Epithelial cell of prostate (primary cell): ENCODE measurements around the gene ZNF595.
"Not testable (repeated sequence)": the region's sequence is repeated elsewhere in the genome, so short reads cannot be mapped to it uniquely, and the experiment has no call there.

Experiments
- DNase-seq: peaks from one replicate; pipeline ENCODE4 v3.0.0-alpha.2; 2011; ENCODE audit warnings: low read depth, low spot score
- H3K27ac ChIP-seq: fragments of 450-650 bp; 2 replicates; pipeline ENCODE4 v1.5.1; 2017; ENCODE audit warnings: mild to moderate bottlenecking

The ZNF595 gene

DNA sequence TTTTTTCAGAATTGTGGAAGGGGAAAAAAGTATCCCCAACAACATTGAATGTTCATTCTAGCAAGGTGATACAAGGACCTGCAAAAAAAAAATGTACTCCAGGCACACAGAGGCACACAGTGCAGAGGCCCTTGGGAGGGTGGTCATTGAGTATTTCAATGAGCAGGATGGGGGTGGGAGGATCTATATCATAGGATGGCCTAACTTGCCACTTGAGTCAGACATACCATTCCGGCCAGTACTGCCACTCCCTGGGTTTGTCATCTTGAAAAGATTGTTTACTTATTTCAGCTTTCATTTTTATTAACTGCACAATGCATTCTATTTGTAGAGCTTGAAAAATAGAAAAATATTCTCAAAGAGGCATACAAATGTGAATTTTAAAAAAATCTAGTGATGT is 18.7 kb downstream of the ZNF595 start:
- no peak overlapping the region for H3K27ac ChIP-seq
- DNase-seq = peak; percentile 14

- H3K27ac ChIP-seq = no peak overlapping the region
- DNase-seq = no peak
These were observed 32.8 kb downstream of the ZNF595 start for GRCh38 chr4:85951-86350.

DNA sequence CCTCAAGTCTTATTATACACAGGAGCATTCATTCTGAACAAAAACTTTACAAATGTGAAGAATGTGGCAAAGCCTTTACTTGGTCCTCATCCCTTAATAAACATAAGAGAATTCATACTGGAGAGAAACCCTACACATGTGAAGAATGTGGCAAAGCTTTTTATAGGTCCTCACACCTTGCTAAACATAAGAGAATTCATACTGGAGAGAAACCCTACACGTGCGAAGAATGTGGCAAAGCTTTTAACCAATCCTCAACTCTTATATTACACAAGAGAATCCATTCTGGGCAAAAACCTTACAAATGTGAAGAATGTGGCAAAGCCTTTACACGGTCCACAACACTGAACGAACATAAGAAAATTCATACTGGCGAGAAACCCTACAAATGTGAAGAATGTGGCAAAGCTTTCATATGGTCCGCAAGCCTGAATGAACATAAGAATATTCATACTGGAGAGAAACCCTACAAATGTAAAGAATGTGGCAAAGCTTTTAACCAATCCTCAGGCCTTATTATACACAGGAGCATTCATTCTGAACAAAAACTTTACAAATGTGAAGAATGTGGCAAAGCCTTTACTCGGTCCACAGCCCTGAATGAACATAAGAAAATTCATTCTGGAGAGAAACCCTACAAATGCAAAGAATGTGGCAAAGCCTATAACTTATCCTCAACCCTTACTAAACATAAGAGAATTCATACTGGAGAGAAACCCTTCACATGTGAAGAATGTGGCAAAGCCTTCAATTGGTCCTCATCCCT is 33.6 kb downstream of the ZNF595 start:
- DNase-seq = not testable (repeated sequence)

DNA sequence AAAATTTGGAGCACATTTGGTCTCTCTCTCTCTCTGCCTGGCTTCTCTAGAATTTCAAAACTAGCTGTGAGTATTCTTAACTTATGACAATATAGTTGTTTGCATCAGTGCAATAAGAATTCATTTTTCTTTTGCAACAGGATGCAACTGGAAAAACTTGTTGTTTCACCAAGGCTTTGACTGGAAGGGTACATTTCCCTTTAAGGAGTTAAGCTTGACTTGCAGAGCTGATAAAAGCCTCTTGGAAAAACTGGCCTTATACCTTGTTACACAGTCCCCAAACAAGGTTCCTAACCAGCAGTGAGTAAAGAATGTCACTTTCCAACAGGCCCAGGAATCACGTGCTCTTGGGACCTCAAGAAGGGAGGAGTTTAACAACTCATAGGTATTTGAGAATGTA is 45.3 kb downstream of the ZNF595 start:
- H3K27ac ChIP-seq = no peak overlapping the region
- no peak for DNase-seq

More for the DNA sequence above, 33.6 kb downstream of the ZNF595 start:
- H3K27ac ChIP-seq = not testable (repeated sequence)

GRCh38 chr4:99863-100262 is 46.7 kb downstream of the ZNF595 start:
- no peak overlapping the region for H3K27ac ChIP-seq
- DNase-seq = no peak

GRCh38 chr4:107083-107443 is 53.9 kb downstream of the ZNF595 start:
- no peak for DNase-seq
- no peak overlapping the region for H3K27ac ChIP-seq

- DNase-seq = no peak
- H3K27ac ChIP-seq = no peak overlapping the region
These were observed 54.6 kb downstream of the ZNF595 start for GRCh38 chr4:107444-108429.

DNA sequence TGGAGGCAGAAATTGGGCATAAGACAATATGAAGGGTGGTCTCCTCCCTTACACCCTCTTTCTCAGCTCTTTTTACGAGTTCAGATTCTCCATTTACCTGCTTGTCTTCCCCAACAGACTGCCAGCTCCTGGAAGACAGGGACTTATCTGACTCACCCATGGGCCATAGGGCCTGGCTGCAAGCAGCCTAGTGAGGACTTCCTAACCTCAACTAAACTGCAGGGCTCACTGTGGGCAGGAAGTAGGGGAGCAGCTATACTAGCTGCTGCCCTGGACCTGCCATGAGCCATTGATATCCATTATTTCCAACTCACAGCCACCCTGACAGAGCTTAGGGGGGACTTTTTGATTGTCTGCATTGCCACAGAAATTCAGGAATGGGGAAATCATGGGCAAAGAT is 59.6 kb downstream of the ZNF595 start:
- no peak overlapping the region for H3K27ac ChIP-seq
- no peak for DNase-seq

GRCh38 chr4:113732-114131 is 60.6 kb downstream of the ZNF595 start:
- no peak overlapping the region for H3K27ac ChIP-seq
- DNase-seq = no peak

GRCh38 chr4:114149-114548 is 61.0 kb downstream of the ZNF595 start:
- no peak for DNase-seq
- no peak overlapping the region for H3K27ac ChIP-seq

DNA sequence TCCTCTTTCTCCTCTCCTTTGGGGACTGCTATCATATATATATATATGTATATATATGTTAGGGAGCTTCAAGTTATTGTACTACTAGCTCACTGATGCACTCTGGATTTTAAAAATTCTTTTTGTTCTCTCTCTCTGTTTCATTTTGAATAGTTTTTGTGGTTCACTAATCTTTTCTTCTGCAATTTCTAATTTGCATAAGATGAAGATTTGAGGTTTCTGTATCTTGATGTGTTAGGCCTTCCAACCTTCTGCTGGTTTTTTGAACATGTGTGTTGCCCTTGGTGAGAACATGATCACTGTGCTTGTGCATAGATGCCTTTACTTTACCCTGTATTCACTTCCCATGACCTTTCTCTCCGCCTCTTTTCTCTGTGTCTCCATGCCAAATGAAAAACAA is 63.4 kb downstream of the ZNF595 start:
- no peak for DNase-seq
- H3K27ac ChIP-seq = no peak overlapping the region

DNA sequence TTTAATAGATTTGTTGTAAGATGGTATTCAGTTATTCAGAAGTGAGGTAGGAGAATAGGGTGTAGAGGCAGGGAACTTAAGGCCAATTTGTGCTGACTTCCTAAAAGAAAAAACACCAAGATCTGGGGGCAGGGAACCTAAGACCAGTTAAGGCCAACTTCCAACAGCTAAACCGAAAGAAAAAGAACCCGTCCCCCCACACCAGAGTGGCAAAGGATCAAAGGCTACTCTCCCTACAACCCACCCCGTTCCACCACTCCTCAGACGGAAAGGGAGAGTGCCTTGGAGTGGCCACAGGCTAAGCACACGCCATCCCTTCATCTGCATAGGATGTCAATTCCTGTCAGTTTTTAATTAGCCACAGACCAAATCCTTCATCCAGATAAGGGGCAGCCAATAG is 67.5 kb downstream of the ZNF595 start:
- H3K27ac ChIP-seq = no peak overlapping the region
- no peak for DNase-seq

- DNase-seq = no peak
- H3K27ac ChIP-seq = no peak overlapping the region
These were observed 68.4 kb downstream of the ZNF595 start for GRCh38 chr4:121408-122084.

- peak overlapping the region; percentile 71 for H3K27ac ChIP-seq
- DNase-seq = not testable (repeated sequence)
These were observed 70.8 kb downstream of the ZNF595 start for GRCh38 chr4:123922-124274.

GRCh38 chr4:124275-125081 is 71.4 kb downstream of the ZNF595 start, which contains the start of gene ZNF718:
Gene ZNF718 (plus strand): TSS chr4:124501. CDS start chr4:124671, 170 bp downstream.
- DNase-seq = peak; percentile 89
- peak within 1 kb of the TSS; percentile 71 for H3K27ac ChIP-seq

DNA sequence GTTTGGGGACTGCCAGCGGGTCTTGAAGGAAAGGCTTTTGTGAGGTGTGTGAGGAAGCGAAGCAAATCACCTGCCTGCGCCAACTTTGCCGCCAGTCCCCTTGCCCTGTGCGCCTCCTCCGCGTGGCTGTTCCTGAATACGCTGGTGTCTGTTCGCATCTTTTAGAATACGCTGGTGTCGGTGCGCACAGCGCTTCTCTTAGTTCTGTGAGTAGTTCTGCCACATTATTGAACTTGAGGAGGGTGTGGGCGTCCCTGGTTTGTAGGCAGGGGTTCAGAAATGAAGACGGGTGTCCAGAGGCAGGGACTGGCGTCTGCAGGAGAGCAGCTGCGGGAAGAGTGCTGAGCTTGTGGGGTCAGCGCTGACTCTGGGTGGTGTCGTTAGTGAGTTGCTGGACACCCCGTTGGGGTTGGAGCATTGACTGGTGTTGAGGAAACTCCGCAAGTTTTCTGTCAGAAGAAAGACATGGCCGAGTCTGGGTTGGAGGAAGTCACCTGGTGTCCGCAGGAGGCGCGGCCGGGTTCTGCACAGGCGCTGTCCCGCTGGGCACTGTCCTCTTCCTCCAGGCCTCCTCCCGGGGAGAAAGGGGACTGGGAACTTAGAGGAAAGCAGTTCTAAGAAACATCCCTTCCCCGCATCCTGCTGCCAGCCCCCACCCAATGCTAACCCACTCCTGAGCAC is 72.1 kb downstream of the ZNF595 start:
- no peak for DNase-seq
- peak overlapping the region; percentile 71 for H3K27ac ChIP-seq

DNA sequence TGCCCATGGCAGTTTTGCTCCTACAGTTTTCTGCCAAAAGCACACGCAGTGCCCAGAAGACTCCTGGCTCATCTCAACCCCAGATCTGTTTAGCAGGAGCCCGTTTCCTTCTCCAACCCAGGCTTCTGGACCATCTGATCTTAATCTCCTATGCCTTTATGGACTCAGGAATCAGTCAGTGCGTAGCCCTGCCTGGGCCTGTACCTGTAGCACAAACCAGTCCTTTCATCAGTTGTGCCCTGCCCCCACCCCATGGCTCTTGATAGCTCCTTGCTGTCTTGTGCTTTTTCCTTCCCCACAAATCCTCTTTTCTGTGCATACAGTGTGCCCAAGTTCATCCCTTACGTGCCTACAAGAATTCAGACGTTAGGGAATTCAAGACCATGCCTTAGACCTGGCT is 72.7 kb downstream of the ZNF595 start:
- DNase-seq = no peak

GRCh38 chr4:132483-132882 is 79.4 kb downstream of the ZNF595 start:
- no peak overlapping the region for H3K27ac ChIP-seq
- no peak for DNase-seq

More for the DNA sequence above, 72.7 kb downstream of the ZNF595 start:
- peak overlapping the region; percentile 71 for H3K27ac ChIP-seq
